Liver (tissue), 9 donors: ENCODE data around the gene ZNRD2. TPM values are rescaled to one million over a fixed set of nuclear protein-coding genes. Genes with fewer than 3 reads are reported as not detected.

Source experiments
- DNase-seq: peaks from one replicate; pipeline ENCODE4 v3.0.0-alpha.2; 2017; ENCODE audit warnings: low spot score
- H3K27ac ChIP-seq, 2 donors: one replicate each; pipeline ENCODE4 v1.7.0; 2013; ENCODE audit warnings: inconsistent platforms in 2 of 2, low read length in 2 of 2, control low read depth in 1 of 2, low read depth in 1 of 2, mild to moderate bottlenecking in 1 of 2
- H3K27me3 ChIP-seq, 4 donors: one replicate each; pipeline versions ENCODE4 v1.6.1 to v1.7.0; 2013; ENCODE audit warnings: low read length in 3 of 4, inconsistent platforms in 1 of 4, mild to moderate bottlenecking in 1 of 4, moderate library complexity in 1 of 4; ENCODE audit not compliant: control insufficient read depth in 4 of 4, insufficient read depth in 4 of 4
- H3K36me3 ChIP-seq, 4 donors: one replicate each; pipeline versions ENCODE4 v1.6.1 to v1.7.0; 2013; ENCODE audit warnings: low read length in 3 of 4, mild to moderate bottlenecking in 3 of 4, low read depth in 1 of 4, moderate library complexity in 1 of 4; ENCODE audit not compliant: control insufficient read depth in 4 of 4, insufficient read depth in 3 of 4
- H3K4me1 ChIP-seq, 4 donors: one replicate each; pipeline versions ENCODE4 v1.6.1 to v1.7.0; 2013; ENCODE audit warnings: low read length in 3 of 4, mild to moderate bottlenecking in 3 of 4, moderate library complexity in 1 of 4; ENCODE audit not compliant: control insufficient read depth in 4 of 4, insufficient read depth in 4 of 4
- H3K4me3 ChIP-seq, 3 donors: one replicate each; pipeline versions ENCODE4 v1.6.1 to v1.7.0; 2013; ENCODE audit warnings: low read length in 3 of 3, control low read depth in 1 of 3, low read depth in 1 of 3, mild to moderate bottlenecking in 1 of 3
- H3K9ac ChIP-seq, 2 donors: one replicate each; pipeline ENCODE4 v1.7.0; 2013; ENCODE audit warnings: low read length in 2 of 2, mild to moderate bottlenecking in 2 of 2, moderate library complexity in 2 of 2, control low read depth in 1 of 2, low read depth in 1 of 2
- H3K9me3 ChIP-seq, 4 donors: one replicate each; pipeline versions ENCODE4 v1.6.1 to v1.7.0; 2013; ENCODE audit warnings: low read length in 3 of 4; ENCODE audit not compliant: control insufficient read depth in 4 of 4
- ATF3 ChIP-seq: IDR thresholded peaks from 2 replicates; pipeline ENCODE4 v1.6.1; 2016; ENCODE audit warnings: antibody characterized with exemption
- CTCF ChIP-seq: fragments of 150-350 bp; IDR thresholded peaks from 2 replicates; pipeline ENCODE4 v1.5.1; 2017; ENCODE audit warnings: improper control_type of control experiment, low read depth, low read length; ENCODE audit not compliant: missing input control
- EGR1 ChIP-seq, 2 donors: IDR thresholded peaks; 2 replicates each; pipeline ENCODE4 v1.6.1; 2016 to 2018; ENCODE audit warnings: antibody characterized with exemption in 2 of 2, low read depth in 2 of 2
- FOXA1 ChIP-seq: IDR thresholded peaks from 2 replicates; pipeline ENCODE4 v1.6.1; 2016; ENCODE audit warnings: antibody characterized with exemption
- FOXA2 ChIP-seq: IDR thresholded peaks from 2 replicates; pipeline ENCODE4 v1.6.1; 2016; ENCODE audit warnings: antibody characterized with exemption
- GABPA ChIP-seq, 2 donors: IDR thresholded peaks in 1 of 2; conservative IDR thresholded peaks in 1 of 2; 2 replicates each; pipeline ENCODE4 v1.6.1; 2016; ENCODE audit warnings: antibody characterized with exemption in 2 of 2, mild to moderate bottlenecking in 1 of 2, moderate library complexity in 1 of 2
- HNF4A ChIP-seq, 2 donors: conservative IDR thresholded peaks; 2 replicates each; pipeline ENCODE4 v1.6.1; 2016; ENCODE audit warnings: antibody characterized with exemption in 2 of 2, mild to moderate bottlenecking in 2 of 2
- HNF4G ChIP-seq: IDR thresholded peaks from 2 replicates; pipeline ENCODE4 v1.6.1; 2016; ENCODE audit warnings: antibody characterized with exemption
- JUND ChIP-seq, 2 donors: IDR thresholded peaks; 2 replicates each; pipeline ENCODE4 v1.6.1; 2016; ENCODE audit warnings: antibody characterized with exemption in 2 of 2
- MAX ChIP-seq: IDR thresholded peaks from 2 replicates; pipeline ENCODE4 v1.6.1; 2016; ENCODE audit warnings: antibody characterized with exemption
- NR2F2 ChIP-seq: IDR thresholded peaks from 2 replicates; pipeline ENCODE4 v1.6.1; 2016; ENCODE audit warnings: antibody characterized with exemption
- RAD21 ChIP-seq, 2 donors: IDR thresholded peaks; 2 replicates each; pipeline ENCODE4 v1.6.1; 2016; ENCODE audit warnings: antibody characterized with exemption in 2 of 2, mild to moderate bottlenecking in 2 of 2
- REST ChIP-seq: IDR thresholded peaks from 2 replicates; pipeline ENCODE4 v1.6.1; 2016; ENCODE audit warnings: antibody characterized with exemption, mild to moderate bottlenecking
- RXRA ChIP-seq, 2 donors: IDR thresholded peaks; 2 replicates each; pipeline ENCODE4 v1.6.1; 2017 to 2018; ENCODE audit warnings: antibody characterized with exemption in 2 of 2, mild to moderate bottlenecking in 1 of 2
- SP1 ChIP-seq: IDR thresholded peaks from 2 replicates; pipeline ENCODE4 v1.6.1; 2018; ENCODE audit warnings: antibody characterized with exemption, mild to moderate bottlenecking
- TAF1 ChIP-seq: conservative IDR thresholded peaks from 2 replicates; pipeline ENCODE4 v1.6.1; 2016; ENCODE audit warnings: antibody characterized with exemption, mild to moderate bottlenecking
- YY1 ChIP-seq: IDR thresholded peaks from 2 replicates; pipeline ENCODE4 v1.6.1; 2016; ENCODE audit warnings: antibody characterized with exemption, mild to moderate bottlenecking
- ZBTB33 ChIP-seq: IDR thresholded peaks from 2 replicates; pipeline ENCODE4 v1.6.1; 2016; ENCODE audit warnings: antibody characterized with exemption
- WGBS: extraction: QIAGEN DNeasy Blood & Tissue Kit; methylation state at CpG from one replicate; pipeline ENCODE4 v1.1.7; 2013; 5-methylcytosine and 5-hydroxymethylcytosine counted together
- polyA plus RNA-seq, 2 donors: library from polyadenylated mRNA; stranded (reverse) in 1 of 2; unstranded in 1 of 2; fragments of 200-250 nt in 1 of 2; fragments of >200 nt in 1 of 2; fragmentation: Nextera tagmentation in 1 of 2; extraction: Ambion mirVana in 1 of 2; gene quantifications; one replicate each; pipeline versions ENCODE4 v1.2.1 to v1.2.3, GENCODE V29; 2013 to 2015
- total RNA-seq, 2 donors: library from RNA; depleted of rRNA; stranded (reverse); fragments of >200 nt; gene quantifications; one replicate each; pipeline ENCODE4 v1.2.3, GENCODE V29; 2014
- donor health status: healthy.
- donor health status: healthy.
- donor health status: healthy.
- donor health status: healthy.
- donor health status: healthy.

Gene ZNRD2
- total and polyA plus RNA-seq, 4 donors: 18.2 to 39.5 (median 28.0) TPM

DNA sequence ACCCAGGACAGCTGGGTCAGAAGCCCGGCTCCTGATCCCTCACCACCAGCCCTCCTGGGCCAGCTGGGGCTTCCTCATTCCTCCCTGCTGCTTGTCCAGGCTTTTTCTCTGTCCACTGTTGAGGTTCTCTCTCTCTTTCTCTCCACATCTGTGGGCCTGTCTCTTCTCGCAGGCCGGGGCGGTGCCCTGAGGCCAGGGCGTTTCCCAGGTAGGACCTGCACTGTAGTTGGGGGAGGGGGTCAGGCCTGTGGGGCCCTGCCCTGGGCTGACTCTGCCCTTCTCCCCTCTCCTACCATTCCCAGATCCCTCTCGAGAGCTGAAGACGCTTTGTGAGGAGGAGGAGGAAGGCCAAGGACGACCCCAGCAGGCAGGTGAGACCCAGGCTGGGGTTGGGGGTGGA, 10.5 kb downstream of the ZNRD2 start:
- no peak for TF ChIP-seq ZBTB33
- no peak for TF ChIP-seq MAX
- TF ChIP-seq HNF4A (conservative IDR thresholded peaks at IDR 0.05): no peak
- TF ChIP-seq RAD21 (IDR thresholded peaks at IDR 0.05): no peak
- no peak for TF ChIP-seq RXRA (IDR thresholded peaks at IDR 0.05)
- no peak for TF ChIP-seq JUND (IDR thresholded peaks at IDR 0.05)
- no peak for TF ChIP-seq GABPA (IDR thresholded peaks at IDR 0.05 in 1 of 2, conservative IDR thresholded peaks at IDR 0.05 in 1 of 2)
- TF ChIP-seq CTCF: no peak
- TF ChIP-seq ATF3: no peak
- no peak for TF ChIP-seq TAF1
- no peak for TF ChIP-seq NR2F2
- TF ChIP-seq FOXA1: no peak
- no peak for TF ChIP-seq SP1
- TF ChIP-seq EGR1 (IDR thresholded peaks at IDR 0.05; ENCODE audit: low read depth in 2 of 2): no peak
- no peak for TF ChIP-seq YY1
- no peak for TF ChIP-seq HNF4G
- no peak for TF ChIP-seq REST
- no peak for TF ChIP-seq FOXA2
- DNase-seq: no peak
- Histone ChIP-seq H3K27me3 (no peaks in the 10 kb centered on the region), H3K36me3 (peaks cover 0 to 7% (median 2%) of the 10 kb centered on the region in 4 donors), H3K27ac (no peak overlapping the region), H3K9ac (no peak overlapping the region), H3K4me1 (peaks cover 0 to 20% (median 12%) of the 10 kb centered on the region in 4 donors), H3K9me3 (no peaks in the 10 kb centered on the region), H3K4me3 (no peak overlapping the region)
- WGBS: 94% methylated on average over 8 of the region's 8 CpGs
